HG02763 (cell line): ENCODE results near the gene ADGRL3.
"Not testable (repeated sequence)": the region's sequence is repeated elsewhere in the genome, so short reads cannot be mapped to it uniquely, and the experiment has no call there.

Experiments used
- ATAC-seq: cut with Tn5 transposase; IDR thresholded peaks from one replicate; pipeline ENCODE4 v1.9.1; 2021; ENCODE audit warnings: mild to moderate bottlenecking, moderate library complexity; ENCODE audit not compliant: unreplicated experiment

The ADGRL3 gene

GRCh38 chr4:61852105-61852504 is 652.0 kb downstream of the ADGRL3 start:
- not testable (repeated sequence) for ATAC-seq

- no peak for ATAC-seq
Measured at GRCh38 chr4:61853041-61853440, 652.9 kb downstream of the ADGRL3 start.

- no peak for ATAC-seq
Measured at GRCh38 chr4:61860376-61860775, 660.2 kb downstream of the ADGRL3 start.

GRCh38 chr4:61864286-61864685 is 664.2 kb downstream of the ADGRL3 start:
- ATAC-seq, result no peak

- no peak for ATAC-seq
Measured at GRCh38 chr4:61866378-61867030, 666.4 kb downstream of the ADGRL3 start.

GRCh38 chr4:61872983-61873382 is 672.9 kb downstream of the ADGRL3 start:
- no peak for ATAC-seq

- ATAC-seq, result no peak
Measured at GRCh38 chr4:61877266-61877665, 677.1 kb downstream of the ADGRL3 start.

GRCh38 chr4:61877893-61878292 is 677.8 kb downstream of the ADGRL3 start:
- no peak for ATAC-seq

- no peak for ATAC-seq
Measured at GRCh38 chr4:61882381-61882780, 682.3 kb downstream of the ADGRL3 start.

- ATAC-seq, result no peak
Measured at GRCh38 chr4:61886131-61886530, 686.0 kb downstream of the ADGRL3 start.

GRCh38 chr4:61889117-61889516 is 689.0 kb downstream of the ADGRL3 start:
- ATAC-seq, result no peak

- ATAC-seq, result no peak
Measured at GRCh38 chr4:61890321-61890720, 690.2 kb downstream of the ADGRL3 start.

GRCh38 chr4:61891953-61892352 is 691.8 kb downstream of the ADGRL3 start:
- ATAC-seq, result no peak

- no peak for ATAC-seq
Measured at GRCh38 chr4:61896634-61897033, 696.5 kb downstream of the ADGRL3 start.

GRCh38 chr4:61909031-61909430 is 708.9 kb downstream of the ADGRL3 start:
- ATAC-seq, result no peak

GRCh38 chr4:61911313-61911756 is 711.2 kb downstream of the ADGRL3 start:
- no peak for ATAC-seq

GRCh38 chr4:61913619-61914018 is 713.5 kb downstream of the ADGRL3 start:
- ATAC-seq, result no peak

GRCh38 chr4:61915501-61915900 is 715.4 kb downstream of the ADGRL3 start:
- no peak for ATAC-seq

- ATAC-seq, result no peak
Measured at GRCh38 chr4:61918507-61918906, 718.4 kb downstream of the ADGRL3 start.

- ATAC-seq, result no peak
Measured at GRCh38 chr4:61918987-61919386, 718.9 kb downstream of the ADGRL3 start.

- ATAC-seq, result no peak
Measured at GRCh38 chr4:61919561-61919960, 719.4 kb downstream of the ADGRL3 start.

GRCh38 chr4:61921920-61922319 is 721.8 kb downstream of the ADGRL3 start:
- ATAC-seq, result no peak

GRCh38 chr4:61922766-61923165 is 722.6 kb downstream of the ADGRL3 start:
- no peak for ATAC-seq
